K562 (cell line): Measurements from ENCODE around the gene COQ8B. TPM values are rescaled to one million over a fixed set of nuclear protein-coding genes. Genes with fewer than 3 reads are reported as not detected.

Experiments used
- ARID1B ChIP-seq: fragments of 450-650 bp; IDR thresholded peaks from 2 replicates; pipeline ENCODE4 v1.6.1; 2016; ENCODE audit warnings: antibody characterized with exemption, mild to moderate bottlenecking, inconsistent platforms
- ARID2 ChIP-seq: fragments of 450-650 bp; IDR thresholded peaks from 2 replicates; pipeline ENCODE4 v1.6.1; 2017; ENCODE audit warnings: antibody characterized with exemption, mild to moderate bottlenecking
- BHLHE40 ChIP-seq: IDR thresholded peaks from 2 replicates; pipeline ENCODE4 v1.6.1; 2011; ENCODE audit warnings: low read length, improper control_type of control experiment
- BRCA1 ChIP-seq, 2 experiments: fragments of 450-650 bp in 1 of 2; sonication (generic) in 1 of 2; formaldehyde crosslinking in 1 of 2; IDR thresholded peaks; 2 replicates each; pipeline versions ENCODE4 v1.5.0 to v1.6.1; 2017 to 2020; ENCODE audit warnings: mild to moderate bottlenecking in 1 of 2, missing genetic modification reagents in 1 of 2
- CBX3 ChIP-seq, 2 experiments: IDR thresholded peaks; 1 replicate in 1 of 2; 2 replicates in 1 of 2; pipeline ENCODE4 v1.6.1; 2012; ENCODE audit warnings: inconsistent platforms in 2 of 2, low read length in 2 of 2, borderline replicate concordance in 1 of 2, control low read depth in 1 of 2
- CREB1 ChIP-seq, 2 experiments: sonication (generic) in 1 of 2; formaldehyde crosslinking in 1 of 2; IDR thresholded peaks; 2 replicates each; pipeline versions ENCODE4 v1.6.1 to v1.8.0; 2012 to 2022; ENCODE audit warnings: inconsistent platforms in 1 of 2, mild to moderate bottlenecking in 1 of 2, missing genetic modification reagents in 1 of 2, moderate library complexity in 1 of 2
- E2F1 ChIP-seq: sonication (generic); formaldehyde crosslinking; IDR thresholded peaks from 2 replicates; pipeline ENCODE4 v1.8.1; 2023; ENCODE audit warnings: mild to moderate bottlenecking, missing genetic modification reagents, moderate library complexity
- HEY1 ChIP-seq: fragments of 250-450 bp; sonication (Bioruptor Pico); IDR thresholded peaks from 2 replicates; pipeline ENCODE4 v1.5.0; 2020; ENCODE audit warnings: mild to moderate bottlenecking, moderate library complexity, borderline replicate concordance
- HLTF ChIP-seq: fragments of 450-650 bp; IDR thresholded peaks from 2 replicates; pipeline ENCODE4 v1.6.1; 2016
- MAFG ChIP-seq: fragments of 450-650 bp; conservative IDR thresholded peaks from 2 replicates; pipeline ENCODE4 v1.6.1; 2016; ENCODE audit warnings: missing genetic modification characterization, missing compliant biosample characterization
- NCOA6 ChIP-seq: fragments of 450-650 bp; IDR thresholded peaks from 2 replicates; pipeline ENCODE4 v1.6.1; 2017; ENCODE audit warnings: mild to moderate bottlenecking
- NR1H2 ChIP-seq: sonication (generic); formaldehyde crosslinking; IDR thresholded peaks from 2 replicates; pipeline ENCODE4 v1.4.0; 2020; ENCODE audit warnings: mild to moderate bottlenecking, missing genetic modification reagents
- PML ChIP-seq: IDR thresholded peaks from 2 replicates; pipeline ENCODE4 v1.6.1; 2012; ENCODE audit warnings: low read length, inconsistent platforms
- POLR2AphosphoS2 ChIP-seq: IDR thresholded peaks from 2 replicates; pipeline ENCODE4 v1.6.1; 2012; ENCODE audit warnings: low read length, improper control_type of control experiment
- SAFB ChIP-seq: fragments of 200-400 bp; formaldehyde crosslinking; IDR thresholded peaks from 2 replicates; pipeline ENCODE4 v1.6.1; 2017; ENCODE audit warnings: low read depth, low read length, borderline replicate concordance
- VEZF1 ChIP-seq: fragments of 200-800 bp; sonication (Bioruptor generic); IDR thresholded peaks from 2 replicates; pipeline ENCODE4 v1.6.1; 2017; ENCODE audit warnings: missing genetic modification characterization, missing compliant biosample characterization
- YY1 ChIP-seq, 3 experiments: IDR thresholded peaks; 2 replicates each; pipeline ENCODE4 v1.6.1; 2011; ENCODE audit warnings: low read length in 2 of 3, mild to moderate bottlenecking in 2 of 3, moderate library complexity in 2 of 3, borderline replicate concordance in 1 of 3, control low read depth in 1 of 3, low read depth in 1 of 3; ENCODE audit not compliant: insufficient read depth in 3 of 3, insufficient replicate concordance in 2 of 3, control insufficient read depth in 1 of 3, insufficient read length in 1 of 3; ENCODE audit errors: extremely low read depth in 1 of 3
- ZC3H8 ChIP-seq: fragments of 450-650 bp; IDR thresholded peaks from 2 replicates; pipeline ENCODE4 v1.6.1; 2017
- ZFP36 ChIP-seq: fragments of 150-350 bp; IDR thresholded peaks from 2 replicates; pipeline ENCODE4 v1.6.1; 2018; ENCODE audit warnings: low read length, low read depth; ENCODE audit not compliant: partially characterized antibody
- ZFX ChIP-seq: sonication (generic); formaldehyde crosslinking; IDR thresholded peaks from 2 replicates; pipeline ENCODE4 v1.8.0; 2022; ENCODE audit warnings: mild to moderate bottlenecking, missing genetic modification reagents, moderate library complexity
- ZNF121 ChIP-seq: sonication (generic); formaldehyde crosslinking; conservative IDR thresholded peaks from 2 replicates; pipeline ENCODE4 v1.8.0; 2022; ENCODE audit warnings: missing genetic modification reagents
- ZNF347 ChIP-seq: fragments of 450-650 bp; formaldehyde crosslinking; IDR thresholded peaks from 2 replicates; pipeline ENCODE4 v1.4.0; 2020; ENCODE audit warnings: low read depth, mild to moderate bottlenecking, moderate library complexity
- ZNF384 ChIP-seq: IDR thresholded peaks from 2 replicates; pipeline ENCODE4 v1.6.1; 2012; ENCODE audit warnings: low read depth, low read length, improper control_type of control experiment
- ZNF436 ChIP-seq: fragments of 250-450, 450-650 bp; sonication (Bioruptor Pico); formaldehyde crosslinking; IDR thresholded peaks from 2 replicates; pipeline ENCODE4 v1.7.0; 2020; ENCODE audit warnings: mild to moderate bottlenecking
- ZNF75A ChIP-seq: fragments of 450-650 bp; formaldehyde crosslinking; IDR thresholded peaks from 2 replicates; pipeline ENCODE4 v1.4.0; 2020; ENCODE audit warnings: mild to moderate bottlenecking
- ZNF79 ChIP-seq: fragments of 250-450 bp; sonication (Bioruptor Pico); IDR thresholded peaks from 2 replicates; pipeline ENCODE4 v1.4.0; 2020; ENCODE audit warnings: low read depth, mild to moderate bottlenecking, moderate library complexity
- ZSCAN29 ChIP-seq: fragments of 450-650 bp; IDR thresholded peaks from 2 replicates; pipeline ENCODE4 v1.6.1; 2017
- ZSCAN32 ChIP-seq: fragments of 450-650 bp; formaldehyde crosslinking; IDR thresholded peaks from 2 replicates; pipeline ENCODE4 v1.4.0; 2020; ENCODE audit warnings: mild to moderate bottlenecking, moderate library complexity
- polyA plus RNA-seq, 8 experiments: library from polyadenylated mRNA; depleted of rRNA in 4 of 8; stranded (reverse) in 5 of 8; unstranded in 3 of 8; fragments of >200 nt; fragmentation: Nextera tagmentation in 2 of 8; fragmentation: Illumina TruSeq in 1 of 8; extraction: Ambion mirVana in 2 of 8; extraction: Trizol in 1 of 8; gene quantifications; 2 replicates each; pipeline versions ENCODE4 v1.2.1 to v1.2.3, GENCODE V29; 2011 to 2014; ENCODE audit warnings: inconsistent platforms in 1 of 8, missing spikeins in 1 of 8
- total RNA-seq, 7 experiments: library from RNA; depleted of rRNA in 6 of 7; stranded (reverse); fragments of >200 nt in 6 of 7; fragmentation: Illumina TruSeq in 2 of 7; extraction: Trizol in 2 of 7; gene quantifications; 2 replicates each; pipeline versions ENCODE4 v1.2.1 to v1.2.3, GENCODE V29; 2011 to 2021; ENCODE audit warnings: low replicate concordance in 1 of 7
- TF ChIP-seq, protein P1 (sequence below): sonication (generic); formaldehyde crosslinking; IDR thresholded peaks from 2 replicates; pipeline ENCODE4 v1.9.0; 2022; ENCODE audit warnings: mild to moderate bottlenecking, missing genetic modification reagents

COQ8B gene
- total and polyA plus RNA-seq, 9 of the 15 experiments (the other 6 are each of a cell fraction or from before 2014, with no cell fraction given), result 0.41 to 32.3 (median 12.9) TPM

GRCh38 chr19:40687525-40688016 lies 29.1 kb downstream of the COQ8B start (continued):
- TF ChIP-seq NR1H2 (CRISPR knock-in tag) (no peak), ZNF436 (no peak), BRCA1 (IDR thresholded peaks at IDR 0.05) (no peak), BRCA1 (CRISPR knock-in tag; IDR thresholded peaks at IDR 0.05) (no peak), BHLHE40 (peak; percentile 64; the same call in 1 of the 2 replicates), VEZF1 (peak; percentile 24; the same call in 1 of the 2 replicates), ZNF79 (CRISPR knock-in tag) (no peak), ZSCAN29 (no peak), ARID1B (peak; percentile 19; the same call in 1 of the 2 replicates), PML (no peak), ZNF384 (no peak), NCOA6 (no peak), HLTF (no peak), ZNF75A (CRISPR knock-in tag) (no peak), SAFB (no peak), POLR2AphosphoS2 (no peak), E2F1 (CRISPR knock-in tag) (no peak), HEY1 (CRISPR knock-in tag) (no peak), ZFP36 (no peak), ZC3H8 (no peak), ZNF121 (CRISPR knock-in tag) (no peak), CREB1 (IDR thresholded peaks at IDR 0.05) (peak; percentile 66; the same call in 1 of the 2 replicates), CREB1 (CRISPR knock-in tag; IDR thresholded peaks at IDR 0.05) (peak; percentile 88), ZFX (CRISPR knock-in tag) (no peak), CBX3 (IDR thresholded peaks at IDR 0.05; ENCODE audit: borderline replicate concordance in 1 of 2, low read length in 2 of 2) (0 out of 3 replicates have a peak, but pooled peaks of 1 of the 2 experiments have one; percentile 17), ZNF347 (CRISPR knock-in tag) (no peak), MAFG (tag) (no peak), ARID2 (no peak), YY1 (IDR thresholded peaks at IDR 0.05; ENCODE audit: borderline replicate concordance in 1 of 3, control insufficient read depth in 1 of 3, extremely low read depth in 1 of 3, insufficient read depth in 3 of 3, insufficient read length in 1 of 3, insufficient replicate concordance in 2 of 3, low read depth in 1 of 3, low read length in 2 of 3) (no peak), ZSCAN32 (CRISPR knock-in tag) (no peak)
- TF ChIP-seq, protein P1, sequence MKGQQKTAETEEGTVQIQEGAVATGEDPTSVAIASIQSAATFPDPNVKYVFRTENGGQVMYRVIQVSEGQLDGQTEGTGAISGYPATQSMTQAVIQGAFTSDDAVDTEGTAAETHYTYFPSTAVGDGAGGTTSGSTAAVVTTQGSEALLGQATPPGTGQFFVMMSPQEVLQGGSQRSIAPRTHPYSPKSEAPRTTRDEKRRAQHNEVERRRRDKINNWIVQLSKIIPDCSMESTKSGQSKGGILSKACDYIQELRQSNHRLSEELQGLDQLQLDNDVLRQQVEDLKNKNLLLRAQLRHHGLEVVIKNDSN (CRISPR knock-in tag), result peak; percentile 92
